ENCODE data around the gene ASPSCR1. TPM values are rescaled to one million over a fixed set of nuclear protein-coding genes. Genes with fewer than 3 reads are reported as not detected.

The ASPSCR1 gene
- total and polyA plus RNA-seq, 2 of the 13 experiments (the other 11 are each of a cell fraction or from before 2014, with no cell fraction given): 274 to 314 TPM

- TF ChIP-seq SKIL (CRISPR knock-in tag; IDR thresholded peaks at IDR 0.05; ENCODE audit: borderline replicate concordance) (peak; percentile 74; the same call in 1 of the 2 replicates), TEF (CRISPR knock-in tag; IDR thresholded peaks at IDR 0.05) (peak; percentile 12; the same call in 1 of the 2 replicates), ZNF598 (CRISPR knock-in tag; IDR thresholded peaks at IDR 0.05; ENCODE audit: borderline replicate concordance) (0 out of 2 replicates have a peak, but pooled peaks have one; percentile 8), PHF21A (CRISPR knock-in tag; IDR thresholded peaks at IDR 0.05) (peak; percentile 94), HMGXB3 (CRISPR knock-in tag; IDR thresholded peaks at IDR 0.05; ENCODE audit: borderline replicate concordance) (0 out of 2 replicates have a peak, but pooled peaks have one; percentile 30), ZBTB34 (CRISPR knock-in tag; IDR thresholded peaks at IDR 0.05) (peak; percentile 13), ZIK1 (CRISPR knock-in tag; IDR thresholded peaks at IDR 0.05; ENCODE audit: borderline replicate concordance, low read depth) (no peak; the same call in 1 of the 2 replicates), SMC3 (IDR thresholded peaks at IDR 0.05; ENCODE audit: low read length) (peak; percentile 22; the same call in 1 of the 2 replicates), PAF1 (CRISPR knock-in tag; IDR thresholded peaks at IDR 0.05) (0 out of 2 replicates have a peak, but pooled peaks have one; percentile 38), ZNF142 (CRISPR knock-in tag; IDR thresholded peaks at IDR 0.05) (no peak)
These were observed 17.4 kb downstream of the ASPSCR1 start (continued) for GRCh38 chr17:81994593-81995462.
